Measurements from ENCODE around the gene FOXN1.
"Not testable (repeated sequence)": the region's sequence is repeated elsewhere in the genome, so short reads cannot be mapped to it uniquely, and the experiment has no call there.

The FOXN1 gene

GRCh38 chr17:28549236-28550132 lies 43.3 kb downstream of the FOXN1 start:
- peak; percentile 77 to 91 (median 87) for DNase-seq

GRCh38 chr17:28550858-28551257 lies 44.7 kb downstream of the FOXN1 start:
- DNase-seq: no peak

GRCh38 chr17:28551421-28552175 lies 45.5 kb downstream of the FOXN1 start:
- DNase-seq: no peak

GRCh38 chr17:28552176-28552999 lies 46.2 kb downstream of the FOXN1 start, which contains the start of gene UNC119:
Gene UNC119 (minus strand): TSS chr17:28552624. CDS start chr17:28552557, 67 bp downstream.
- peak; percentile 78 to 97 (median 90) for DNase-seq

GRCh38 chr17:28553000-28553505 lies 46.9 kb downstream of the FOXN1 start:
- DNase-seq: no peak

- peak in 1 of 3 donors; percentile 47 for DNase-seq
Measured at GRCh38 chr17:28554565-28554964, 48.4 kb downstream of the FOXN1 start.

GRCh38 chr17:28555022-28555421 lies 48.9 kb downstream of the FOXN1 start:
- DNase-seq: no peak

GRCh38 chr17:28563475-28563874 lies 57.3 kb downstream of the FOXN1 start:
- DNase-seq: no peak

- peak; percentile 63 to 79 (median 78) for DNase-seq
Measured at GRCh38 chr17:28567604-28568003, 61.5 kb downstream of the FOXN1 start.

- DNase-seq: no peak
Measured at GRCh38 chr17:28569446-28569845, 63.3 kb downstream of the FOXN1 start.

- peak in 2 of 3 donors; percentile 33 to 45 for DNase-seq
Measured at GRCh38 chr17:28570716-28571360, 64.7 kb downstream of the FOXN1 start.

- DNase-seq: peak; percentile 95 to 97 (median 97)
Measured at GRCh38 chr17:28571361-28572122, 65.4 kb downstream of the FOXN1 start, which contains the start of gene PIGS. Gene PIGS (minus strand): TSS chr17:28571524. CDS start chr17:28571496, 28 bp downstream.

- DNase-seq: no peak
Measured at GRCh38 chr17:28572259-28573039, 66.3 kb downstream of the FOXN1 start.

GRCh38 chr17:28573040-28573380 lies 66.9 kb downstream of the FOXN1 start:
- no peak for DNase-seq

- DNase-seq: no peak
Measured at GRCh38 chr17:28573521-28573920, 67.4 kb downstream of the FOXN1 start.

- no peak for DNase-seq
Measured at GRCh38 chr17:28573966-28574480, 67.9 kb downstream of the FOXN1 start.

GRCh38 chr17:28574526-28574925 lies 68.4 kb downstream of the FOXN1 start:
- no peak for DNase-seq

- DNase-seq: no peak
Measured at GRCh38 chr17:28575126-28575795, 69.1 kb downstream of the FOXN1 start.

- DNase-seq: not testable (repeated sequence)
Measured at GRCh38 chr17:28576016-28576415, 69.9 kb downstream of the FOXN1 start.
